ENCODE results near the gene UPB1. TPM values are rescaled to one million over a fixed set of nuclear protein-coding genes. Genes with fewer than 3 reads are reported as not detected.
"Not testable (repeated sequence)": the region's sequence is repeated elsewhere in the genome, so short reads cannot be mapped to it uniquely, and the experiment has no call there.

Gene UPB1
- total RNA-seq, 1 donor from 2014 or later = 1.9 TPM

DNA sequence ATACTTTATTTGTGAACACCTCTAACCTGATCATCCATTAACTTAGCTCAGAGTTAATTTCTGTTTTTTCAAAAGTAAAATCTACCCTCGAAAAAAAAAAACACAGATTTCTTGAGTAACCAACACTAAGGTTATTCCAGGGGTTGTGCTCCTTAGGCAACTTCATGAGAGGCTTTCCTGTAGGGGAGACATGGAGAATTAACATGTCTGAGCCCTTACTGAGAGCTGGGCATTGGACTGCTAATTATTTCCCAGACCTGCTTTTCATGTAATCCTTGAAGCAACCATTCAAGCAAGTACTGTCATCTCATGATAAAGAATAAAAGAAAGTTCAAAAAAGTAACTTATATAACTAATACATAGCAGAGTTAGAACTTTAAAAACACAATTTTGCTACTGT lies 13.5 kb upstream of the UPB1 start:
- DNase-seq (ENCODE audit: low spot score) = no peak

DNA sequence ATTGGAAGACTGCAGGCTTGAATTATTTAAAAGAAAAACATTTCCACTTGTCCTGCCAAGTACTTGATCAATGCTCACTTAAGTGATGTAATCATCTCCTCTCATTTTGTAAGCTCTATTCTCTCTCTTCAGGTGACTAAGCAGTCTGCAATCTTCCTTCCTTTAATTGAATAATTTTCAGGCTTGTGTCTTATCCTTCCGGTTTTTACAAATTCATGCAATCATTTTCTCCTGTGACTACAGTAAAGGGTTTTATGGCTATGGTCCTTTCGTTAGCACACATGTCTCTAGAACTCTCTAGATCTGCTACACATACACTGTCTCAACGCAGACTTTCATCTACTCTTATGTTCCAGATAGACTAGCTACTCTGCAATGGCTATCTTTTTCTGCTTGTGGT lies 12.6 kb upstream of the UPB1 start:
- no peak for DNase-seq (ENCODE audit: low spot score)

DNA sequence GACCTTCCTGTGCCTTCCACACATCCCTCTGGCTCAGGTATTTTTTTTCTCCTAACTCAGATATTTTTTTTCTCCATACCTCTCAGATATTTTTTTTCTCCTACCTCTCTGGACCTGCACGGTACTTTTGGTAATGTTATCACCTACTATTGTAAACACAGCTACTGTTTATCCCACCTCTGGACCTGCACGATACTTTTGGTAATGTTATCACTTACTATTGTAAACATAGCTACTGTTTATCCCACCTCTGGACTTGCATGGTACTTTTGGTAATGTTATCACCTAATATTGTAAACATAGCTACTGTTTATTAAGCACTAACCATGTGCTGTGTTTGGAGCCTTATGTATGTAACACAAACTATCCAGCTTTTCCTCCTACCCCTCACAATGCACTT lies 12.1 kb upstream of the UPB1 start:
- no peak for DNase-seq (ENCODE audit: low spot score)

DNA sequence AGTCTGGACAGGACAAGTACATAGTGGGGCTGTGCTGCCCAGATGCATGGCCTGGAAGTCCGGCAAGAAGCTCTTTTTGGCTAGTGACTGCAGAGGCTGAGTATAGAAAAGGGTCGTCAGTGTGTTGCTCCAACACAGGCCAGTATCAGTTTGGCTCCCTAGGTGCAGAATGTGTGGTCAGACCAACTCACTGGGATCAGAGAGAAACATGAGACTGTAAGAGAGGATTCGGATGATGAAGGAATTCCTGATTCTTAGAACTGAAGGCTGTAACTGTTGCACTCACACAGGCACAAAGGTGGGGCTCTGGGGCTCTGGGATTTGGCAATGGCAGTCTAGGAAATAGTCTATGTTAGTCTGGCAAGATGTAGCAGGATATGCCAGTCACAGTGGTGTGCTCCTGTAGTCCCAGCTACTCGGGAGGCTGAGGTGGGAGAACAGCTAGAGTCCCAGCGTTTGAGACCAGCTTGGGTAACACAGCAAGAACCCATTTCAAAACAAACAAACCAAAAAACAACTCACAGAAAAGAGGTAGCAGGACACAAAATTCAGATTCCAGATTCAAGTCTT lies 11.1 kb upstream of the UPB1 start:
- no peak for DNase-seq (ENCODE audit: low spot score)

DNA sequence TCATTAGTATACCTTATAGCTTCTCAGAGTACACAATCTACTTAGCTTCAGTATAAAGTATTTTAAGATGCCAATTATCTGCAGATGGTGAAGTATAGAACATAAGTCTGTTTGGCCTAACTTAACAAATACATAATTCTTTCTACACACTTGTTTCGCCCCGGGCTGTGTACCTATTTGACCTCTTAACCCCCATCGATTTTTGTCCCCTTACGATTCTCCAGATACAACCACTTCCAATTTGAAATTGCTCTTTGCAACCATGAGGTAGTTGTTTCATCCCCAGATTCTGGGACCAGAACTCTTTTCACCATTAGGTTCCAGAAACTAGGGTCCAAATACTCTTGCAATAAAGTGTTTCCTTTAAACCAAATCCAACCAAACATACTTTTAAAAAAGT lies 10.0 kb upstream of the UPB1 start:
- DNase-seq (ENCODE audit: low spot score) = no peak

DNA sequence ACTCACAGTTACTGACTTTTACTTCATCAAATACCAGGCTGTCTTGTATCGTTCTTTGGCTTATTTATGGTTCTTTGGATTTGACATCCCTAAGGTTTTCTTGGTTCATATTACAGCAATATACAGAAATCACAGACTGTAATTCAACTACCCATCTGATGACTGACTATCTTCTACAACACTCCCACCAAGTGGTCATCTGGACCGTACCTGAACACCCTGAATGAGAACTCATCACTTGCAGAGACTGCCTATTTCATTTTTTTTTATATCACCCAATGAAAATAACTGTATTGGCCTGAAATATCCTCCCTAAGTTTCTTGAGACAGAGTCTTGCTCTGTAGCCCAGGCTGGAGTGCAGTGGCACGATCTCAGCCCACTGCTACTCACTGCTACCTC lies 9.5 kb upstream of the UPB1 start:
- DNase-seq (ENCODE audit: low spot score) = no peak

DNA sequence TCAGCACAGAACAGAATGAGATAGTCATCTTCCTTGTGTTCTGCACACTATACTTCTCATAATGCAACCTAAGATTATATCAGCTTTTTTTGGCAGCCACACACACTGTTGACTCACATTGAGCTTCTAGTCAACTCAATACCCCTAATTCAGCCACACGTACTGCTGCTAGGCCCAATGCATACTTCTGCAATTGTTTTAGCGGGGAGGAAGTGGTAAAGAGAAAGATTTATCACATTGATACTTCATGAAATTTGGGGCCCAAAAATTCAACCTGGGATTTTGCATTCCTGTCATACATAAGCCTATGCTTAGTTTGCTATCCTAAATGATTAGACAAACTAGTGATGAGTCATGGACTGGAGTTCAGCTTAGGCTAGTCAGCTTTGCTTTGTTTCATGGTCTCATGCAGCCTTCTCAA lies 8.6 kb upstream of the UPB1 start:
- no peak for DNase-seq (ENCODE audit: low spot score)

DNA sequence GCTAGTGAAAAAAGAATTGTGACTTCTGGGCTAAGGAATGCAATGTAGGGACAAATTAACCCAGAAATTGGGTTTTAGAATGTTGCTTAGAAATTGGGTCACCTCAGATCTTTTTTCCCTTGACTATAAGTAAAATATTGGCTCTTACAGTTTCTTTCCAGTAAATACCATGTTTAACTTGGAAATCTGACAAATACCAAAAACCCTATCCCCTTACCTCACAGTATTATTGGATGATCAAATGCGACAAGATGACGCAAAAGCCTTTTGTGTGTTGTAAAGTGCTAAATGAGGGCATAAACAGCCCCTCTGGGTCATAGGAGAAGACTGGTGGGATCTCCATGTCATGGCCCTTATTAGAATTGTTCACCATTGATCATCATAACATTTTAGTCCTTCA lies 6.1 kb upstream of the UPB1 start:
- DNase-seq (ENCODE audit: low spot score) = no peak

DNA sequence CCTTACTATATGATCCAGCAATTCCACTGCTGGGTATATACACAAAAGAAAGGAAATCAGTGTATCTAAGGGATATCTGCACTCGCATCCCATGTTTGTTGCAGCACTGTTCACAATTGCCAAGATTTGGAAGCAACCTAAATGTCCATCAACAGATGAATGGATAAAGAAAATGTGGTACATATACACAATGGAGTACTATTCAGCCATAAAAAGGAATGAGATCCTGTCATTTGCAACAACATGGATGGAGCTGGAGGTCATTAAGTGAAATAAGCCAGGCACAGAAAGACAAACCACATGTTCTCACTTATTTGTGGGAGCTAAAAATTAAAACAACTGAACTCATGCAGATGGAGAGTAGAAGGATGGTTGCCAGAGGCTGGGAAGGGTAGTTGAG lies 5.7 kb upstream of the UPB1 start:
- not testable (repeated sequence) for DNase-seq (ENCODE audit: low spot score)

DNA sequence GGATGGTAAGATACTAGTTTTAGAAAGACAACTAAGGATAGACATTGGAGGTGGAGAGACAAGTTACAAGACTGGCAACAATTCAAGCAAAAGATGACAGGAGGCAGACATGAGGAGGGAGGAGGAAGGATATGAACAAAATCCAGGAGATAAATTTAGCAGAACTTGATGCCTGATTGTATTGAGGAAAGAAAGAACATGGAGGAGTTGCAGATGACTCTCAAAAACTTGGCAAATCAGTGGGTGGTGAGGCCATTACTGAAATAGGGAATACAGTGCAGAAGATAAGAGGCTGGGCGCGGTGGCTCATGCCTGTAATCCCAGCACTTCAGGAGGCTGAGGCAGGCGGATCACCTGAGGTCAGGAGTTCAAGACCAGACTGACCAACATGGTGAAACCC lies 2.7 kb upstream of the UPB1 start:
- no peak for DNase-seq (ENCODE audit: low spot score)

DNA sequence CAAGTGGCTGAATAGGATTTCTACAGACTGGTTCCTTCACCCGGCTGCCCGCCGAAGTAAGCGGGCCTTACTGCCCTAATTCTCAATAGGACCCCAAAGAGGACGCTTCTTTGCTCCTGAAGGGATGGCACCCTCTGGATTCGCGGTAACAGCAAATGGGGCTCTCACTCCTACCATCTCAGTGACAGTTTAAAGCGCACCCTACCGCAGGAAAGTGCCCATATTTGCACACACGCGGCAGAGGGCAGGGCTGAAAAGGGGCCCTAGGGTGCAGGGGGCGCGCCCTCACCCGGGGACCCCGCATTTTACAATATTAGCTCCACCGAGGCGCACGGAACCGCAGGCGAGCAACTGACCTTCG lies 985 bp upstream of the UPB1 start:
- no peak for DNase-seq (ENCODE audit: low spot score)

DNA sequence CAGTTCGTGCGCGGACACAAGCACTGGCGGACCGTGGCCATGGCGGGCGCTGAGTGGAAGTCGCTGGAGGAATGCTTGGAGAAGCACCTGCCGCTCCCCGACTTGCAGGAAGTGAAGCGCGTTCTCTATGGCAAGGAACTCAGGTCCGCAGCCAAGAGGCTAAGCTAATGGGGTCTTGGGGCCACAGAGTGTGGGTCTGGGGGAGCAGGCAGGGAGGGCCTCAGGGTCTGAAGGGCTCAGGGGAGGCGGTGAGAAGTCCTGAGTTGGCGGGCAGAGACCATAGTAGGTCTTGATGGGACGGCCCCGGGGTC lies 188 bp downstream of the UPB1 start:
- no peak for DNase-seq (ENCODE audit: low spot score)

DNA sequence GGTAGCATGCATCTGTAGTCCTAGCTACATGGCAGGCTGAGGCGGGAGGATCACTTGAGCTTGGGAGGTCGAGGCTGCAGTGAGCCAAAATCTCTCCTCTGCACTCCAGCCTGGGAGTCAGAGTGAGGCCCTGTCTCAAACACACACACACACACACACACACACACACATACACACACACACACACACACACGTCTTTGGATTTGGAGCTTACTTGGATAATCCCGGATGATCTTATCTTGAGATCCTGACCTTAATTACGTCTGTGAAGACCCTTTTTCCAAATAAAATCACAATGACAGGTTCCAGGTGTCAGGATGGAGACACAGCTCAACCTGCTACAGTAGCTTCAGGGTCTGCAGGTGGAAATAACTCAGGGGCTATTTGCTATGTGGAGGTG lies 1.1 kb downstream of the UPB1 start:
- DNase-seq (ENCODE audit: low spot score) = no peak

DNA sequence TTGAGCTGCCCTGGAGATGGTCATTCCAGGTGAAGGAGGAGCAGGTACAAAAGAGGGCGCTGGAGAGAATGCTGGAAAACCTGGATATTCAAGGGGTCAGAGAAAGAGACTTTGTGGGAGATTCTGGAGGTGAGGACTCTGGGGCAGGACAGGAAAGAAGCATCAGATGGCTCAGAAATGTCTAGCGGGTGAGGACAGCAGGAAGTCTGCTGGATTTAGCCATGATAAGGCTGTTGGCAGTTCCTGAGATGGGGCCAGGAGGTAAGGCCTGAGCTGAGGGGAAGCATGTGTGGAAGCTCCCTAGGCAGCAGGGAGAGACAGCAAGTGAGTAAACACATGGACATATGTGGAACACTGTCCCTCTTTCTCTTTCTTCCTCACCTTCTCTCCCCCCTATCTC lies 1.5 kb downstream of the UPB1 start:
- DNase-seq (ENCODE audit: low spot score) = no peak

DNA sequence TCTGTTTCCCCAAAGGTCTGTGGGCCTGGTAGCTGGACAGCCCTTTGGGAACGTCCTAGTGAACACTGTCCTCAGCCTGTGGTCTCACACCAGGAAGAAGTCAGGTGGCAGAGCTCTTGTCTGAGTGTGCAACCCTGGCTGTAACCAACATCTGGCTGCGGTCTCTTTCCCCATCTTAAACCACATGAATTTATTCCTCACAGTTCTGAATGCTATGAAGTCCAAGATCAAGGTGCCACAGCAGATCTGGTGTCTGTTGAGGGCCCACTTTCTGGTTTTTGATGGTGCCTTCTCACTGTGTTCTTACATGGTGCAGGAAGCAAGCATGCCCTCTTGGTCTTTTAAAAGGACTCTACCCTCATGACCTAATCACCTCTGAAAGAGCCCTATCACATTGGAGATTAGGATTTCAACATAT lies 2.7 kb downstream of the UPB1 start:
- no peak for DNase-seq (ENCODE audit: low spot score)

DNA sequence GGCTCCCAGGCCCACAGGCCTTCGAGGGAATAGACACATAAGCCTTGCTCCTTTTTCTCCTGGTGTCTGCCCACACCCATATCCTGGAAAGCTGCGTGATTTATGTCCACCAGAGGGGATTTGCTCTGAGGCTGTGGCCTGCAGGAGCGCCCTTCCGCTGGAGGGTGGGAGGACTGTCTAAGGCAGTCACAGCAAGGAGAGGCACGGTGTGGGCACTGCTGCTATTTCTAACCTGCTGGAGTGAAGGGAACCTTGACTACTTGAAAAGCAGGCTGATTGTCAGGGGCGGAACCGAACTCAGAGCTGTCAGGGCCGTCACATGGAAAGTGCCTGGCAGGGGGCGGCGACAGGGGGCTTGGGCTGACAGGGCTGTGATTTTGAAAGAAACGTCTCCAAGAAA lies 3.7 kb downstream of the UPB1 start:
- peak; percentile 50 for DNase-seq (ENCODE audit: low spot score)

DNA sequence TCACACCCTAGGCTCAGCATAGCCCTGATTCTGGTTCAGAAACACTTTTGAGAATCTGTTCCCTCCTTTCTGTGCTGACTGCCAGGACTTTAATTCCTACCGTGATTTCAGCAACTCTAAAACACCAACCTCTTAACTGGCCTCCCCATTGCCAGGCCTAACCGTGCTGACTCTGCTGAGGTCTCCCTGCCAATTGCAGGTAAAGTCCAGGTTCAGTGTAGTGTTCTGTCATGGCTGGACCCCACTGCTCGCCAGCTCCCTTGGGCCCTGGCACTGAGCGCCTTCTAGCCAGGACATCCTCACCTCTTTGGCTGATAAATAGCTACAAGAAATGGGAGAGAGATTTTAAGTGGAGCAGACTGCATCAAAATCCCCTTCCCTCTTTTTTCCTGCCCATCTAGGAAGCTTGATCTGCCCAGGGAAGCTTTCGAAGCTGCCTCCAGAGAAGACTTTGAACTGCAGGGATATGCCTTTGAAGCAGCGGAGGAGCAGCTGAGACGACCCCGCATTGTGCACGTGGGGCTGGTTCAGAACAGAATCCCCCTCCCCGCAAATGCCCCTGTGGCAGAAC lies 4.7 kb downstream of the UPB1 start:
- DNase-seq (ENCODE audit: low spot score) = no peak

DNA sequence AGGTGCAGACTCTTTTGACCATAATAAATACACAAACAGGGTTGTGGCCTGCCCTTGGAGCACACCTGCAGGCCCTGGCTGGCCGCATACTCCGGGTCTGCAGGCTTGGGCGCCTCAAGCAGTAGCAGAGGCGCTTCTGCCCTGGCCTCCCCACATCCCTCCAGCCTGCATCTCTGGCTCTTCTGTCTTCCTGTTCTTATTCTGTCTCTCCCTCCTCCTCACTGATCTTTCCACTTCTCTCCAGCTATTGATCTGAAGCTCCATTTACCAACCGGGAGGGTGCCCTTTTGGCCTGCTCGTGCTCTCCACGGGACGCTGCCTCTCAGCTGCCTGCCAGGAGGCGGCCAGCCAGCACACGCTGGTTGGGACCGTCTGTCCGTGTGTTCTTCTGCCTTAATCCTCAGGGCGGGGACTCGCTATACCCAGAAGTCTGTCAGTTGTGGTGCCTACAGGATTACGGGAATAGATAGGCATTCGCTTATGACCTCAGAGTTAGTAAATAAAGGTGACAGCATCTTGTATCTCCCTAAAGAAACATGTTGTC lies 5.2 kb downstream of the UPB1 start:
- DNase-seq (ENCODE audit: low spot score) = peak; percentile 38

DNA sequence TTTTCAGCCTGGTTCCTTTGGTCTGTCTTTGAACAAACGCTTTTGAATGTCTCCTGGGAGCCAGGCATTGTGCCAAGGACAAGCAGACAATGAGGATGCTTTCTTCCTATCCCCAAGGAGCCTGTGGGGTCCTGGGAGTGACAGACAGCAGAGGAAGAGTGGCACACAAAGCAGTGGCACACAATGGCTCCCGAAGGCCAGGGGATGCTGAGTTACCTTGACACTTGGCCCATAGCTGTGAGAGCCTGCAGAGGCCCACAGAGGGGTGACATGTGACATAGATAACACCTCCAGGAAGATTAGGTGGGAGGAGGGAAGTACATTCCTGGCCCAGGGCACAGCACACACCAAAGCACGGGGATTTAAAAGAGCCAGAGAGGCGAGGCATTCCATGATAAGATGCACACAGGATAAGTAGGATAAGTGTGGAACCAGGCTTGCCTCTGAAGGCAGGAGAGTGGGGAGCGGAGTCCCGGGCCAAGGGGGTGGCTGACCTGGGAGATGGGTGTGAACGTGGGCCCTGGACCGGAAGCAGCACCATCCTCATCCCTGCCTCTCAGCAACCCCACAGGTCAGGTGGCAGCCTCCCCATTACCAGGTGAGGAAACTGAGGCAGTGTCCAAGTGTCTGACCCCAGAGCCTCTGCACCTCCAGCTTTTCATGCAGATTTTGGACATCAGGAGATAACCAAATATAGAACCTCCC lies 6.3 kb downstream of the UPB1 start:
- no peak for DNase-seq (ENCODE audit: low spot score)

DNA sequence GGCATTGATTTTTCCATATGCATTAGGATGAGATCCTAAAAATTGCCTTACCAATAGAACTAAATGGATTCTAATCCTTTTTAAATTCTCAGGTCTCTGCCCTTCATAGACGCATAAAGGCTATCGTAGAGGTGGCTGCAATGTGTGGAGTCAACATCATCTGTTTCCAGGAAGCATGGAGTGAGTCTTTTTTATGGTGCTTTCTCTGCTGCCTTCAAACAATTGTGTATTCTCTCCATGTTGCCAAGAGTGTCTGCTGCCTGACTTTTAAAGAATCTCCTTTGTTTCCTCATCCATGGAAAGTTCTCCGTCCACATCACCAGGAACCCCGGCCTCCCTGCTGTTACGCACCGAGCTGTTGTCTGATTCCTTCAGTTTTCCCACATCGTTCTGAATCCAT lies 6.9 kb downstream of the UPB1 start:
- no peak for DNase-seq (ENCODE audit: low spot score)

DNA sequence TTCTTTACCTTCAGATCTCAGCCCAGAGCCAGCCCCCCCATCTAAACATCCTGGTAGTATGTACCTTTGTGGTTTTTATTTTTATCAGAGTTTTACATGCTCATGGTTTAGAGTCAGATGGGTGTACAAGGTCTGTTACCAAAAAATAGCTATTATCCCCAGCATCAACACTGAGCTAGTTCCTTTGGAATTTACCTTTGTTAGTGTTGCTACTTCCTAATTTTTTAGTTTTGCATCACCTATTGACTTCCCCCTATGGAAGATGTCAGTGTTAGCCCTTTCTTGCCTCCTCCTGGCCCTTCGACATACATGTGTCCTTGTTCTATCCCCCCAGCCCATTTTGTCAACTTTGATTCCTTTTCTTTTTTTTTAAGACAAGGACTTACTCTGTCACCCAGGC lies 7.4 kb downstream of the UPB1 start:
- no peak for DNase-seq (ENCODE audit: low spot score)

DNA sequence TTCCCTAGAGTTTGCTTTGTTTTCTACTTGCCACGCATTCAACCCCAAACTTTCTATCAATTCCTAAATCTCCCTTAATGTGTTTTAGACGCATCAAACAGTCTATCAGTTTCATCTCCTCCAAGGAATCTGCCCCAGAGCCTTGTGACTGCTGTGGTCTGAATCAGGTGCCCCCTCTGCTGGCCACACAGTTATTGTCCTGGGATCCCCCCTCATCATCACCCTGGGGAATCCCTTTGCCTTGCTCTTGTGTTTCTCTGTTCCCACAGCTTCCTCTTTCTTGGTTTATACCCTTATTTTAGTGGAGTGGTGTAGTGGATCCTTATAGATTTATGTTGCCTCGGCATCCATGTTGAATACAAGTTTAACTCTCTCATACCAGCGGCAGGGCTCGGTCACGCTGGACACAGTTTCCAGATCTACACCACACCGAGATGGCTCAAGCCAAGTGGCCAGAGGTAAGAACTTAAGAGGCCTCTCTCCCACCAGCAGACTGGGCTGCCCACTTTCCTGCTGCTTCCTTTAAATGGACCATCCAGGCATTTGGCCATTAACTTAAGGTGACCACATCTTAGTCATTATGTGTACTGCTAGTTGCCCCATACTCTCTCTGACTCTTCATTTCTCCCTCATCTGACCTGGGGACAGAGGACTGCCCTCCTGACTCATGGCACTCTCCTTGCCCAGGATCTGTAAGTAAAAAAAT lies 8.2 kb downstream of the UPB1 start:
- DNase-seq (ENCODE audit: low spot score) = no peak

DNA sequence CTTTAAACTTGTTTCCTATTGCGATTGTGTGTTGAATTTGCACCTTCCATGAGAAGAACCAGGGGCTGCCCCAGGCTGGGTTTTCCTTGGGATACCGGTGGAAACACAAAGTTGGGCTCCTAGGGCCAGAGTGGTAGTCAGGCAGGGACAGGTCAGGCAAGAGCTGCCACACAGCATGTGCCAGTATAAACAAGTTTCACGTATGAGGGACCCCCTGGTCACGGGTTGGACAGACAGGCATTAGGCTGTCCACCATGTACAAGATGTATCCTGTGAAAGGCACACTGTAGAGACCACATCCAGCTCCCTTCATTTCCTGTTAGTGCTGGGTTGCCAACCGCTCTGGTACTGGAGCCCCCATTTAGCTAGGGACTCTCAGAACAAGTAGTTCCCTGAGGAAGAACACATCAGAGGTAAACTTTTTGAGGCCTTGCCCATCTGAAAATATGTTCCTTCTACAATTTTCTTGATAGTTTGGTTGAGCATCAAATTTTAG lies 8.8 kb downstream of the UPB1 start:
- no peak for DNase-seq (ENCODE audit: low spot score)
